ENCODE data around the gene MOGAT1. TPM values are rescaled to one million over a fixed set of nuclear protein-coding genes. Genes with fewer than 3 reads are reported as not detected.

The MOGAT1 gene
- total and polyA plus RNA-seq, 2 of the 8 experiments (the other 6 are each of a cell fraction or from before 2014, with no cell fraction given) = 0.11 to 0.67 TPM

GRCh38 chr2:222672068-222672401, 577 bp downstream of the MOGAT1 start:
- H3K9me3 ChIP-seq (ENCODE audit: insufficient read depth in 2 of 2, low read depth in 1 of 2, low read length in 1 of 2) = no peaks in the 10 kb centered on the region
- H3K36me3 ChIP-seq (ENCODE audit: control insufficient read depth in 2 of 4, insufficient read depth in 4 of 4, low read length in 3 of 4) = no peaks in the 10 kb centered on the region
- no peak overlapping the region for H2BK20ac ChIP-seq (ENCODE audit: low read length)
- DNase-seq (ENCODE audit: low read depth in 1 of 2, low spot score in 2 of 2) (no peak), FAIRE-seq (peak; percentile 66)
- H4K5ac ChIP-seq (ENCODE audit: insufficient read length, low read depth, low read length) = no peak overlapping the region
- no peak overlapping the region for H4K91ac ChIP-seq (replicated peaks; ENCODE audit: insufficient read length, low read length)
- H3K14ac ChIP-seq (ENCODE audit: insufficient read length) = no peak overlapping the region
- no peak overlapping the region for H2BK5ac ChIP-seq (ENCODE audit: low read depth, low read length)
- H3K18ac ChIP-seq (ENCODE audit: extremely low read depth, low read length) = no peak overlapping the region
- no peaks in the 10 kb centered on the region for H3K79me1 ChIP-seq (ENCODE audit: low read depth, low read length)
- H3K23me2 ChIP-seq (ENCODE audit: low read depth, low read length) = peaks cover 10% of the 10 kb centered on the region; the same call in 1 of the 2 replicates
- no peak overlapping the region for H3K23ac ChIP-seq (ENCODE audit: insufficient read length)
- no peak overlapping the region for H2AK5ac ChIP-seq (ENCODE audit: low read depth, low read length)
- H2BK120ac ChIP-seq (replicated peaks; ENCODE audit: low read depth, low read length) = no peak overlapping the region
- peak overlapping the region; percentile 48 to 63 (median 60) for H3K4me3 ChIP-seq (ENCODE audit: extremely low read depth in 1 of 4, insufficient read depth in 2 of 4, low read depth in 3 of 4, low read length in 4 of 4)
- H4K20me1 ChIP-seq (replicated peaks in 1 of 2; ENCODE audit: control insufficient read depth in 1 of 2, insufficient read depth in 2 of 2, low read length in 2 of 2) = no peaks in the 10 kb centered on the region
- peaks cover 0 to 23% (median 11%) of the 10 kb centered on the region in 4 experiments; a peak in 6 of 7 replicates for H3K27me3 ChIP-seq (replicated peaks in 1 of 4; ENCODE audit: control insufficient read depth in 3 of 4, extremely low read depth in 1 of 4, insufficient read depth in 3 of 4, low read length in 3 of 4)
- H3K9ac ChIP-seq (replicated peaks in 1 of 4; ENCODE audit: extremely low read depth in 1 of 4, low read depth in 3 of 4, low read length in 3 of 4) = peak overlapping the region in 3 of 4 experiments; percentile 3 to 36 (median 31); a peak in 3 of 7 replicates
- peak overlapping the region; percentile 70 for H2AFZ ChIP-seq (ENCODE audit: low read length)
- H2BK12ac ChIP-seq (ENCODE audit: low read depth, low read length) = 0 out of 2 replicates have a peak overlapping the region, but pooled peaks have one; percentile 7
- H3K4me1 ChIP-seq (replicated peaks in 1 of 4; ENCODE audit: control insufficient read depth in 3 of 4, insufficient read depth in 4 of 4, low read length in 3 of 4) = peaks cover 0 to 3% (median 0%) of the 10 kb centered on the region in 4 experiments; a peak in 2 of 7 replicates
- peak overlapping the region; percentile 82 to 94 for H3K4me2 ChIP-seq (ENCODE audit: insufficient read depth in 1 of 2, low read depth in 2 of 2, low read length in 2 of 2)
- H4K8ac ChIP-seq (ENCODE audit: extremely low read depth, insufficient read depth, low read length) = no peak overlapping the region
- H3K27ac ChIP-seq (ENCODE audit: low read depth, low read length) = no peak overlapping the region
- H3K56ac ChIP-seq (replicated peaks; ENCODE audit: insufficient read length, low read depth, low read length) = no peak overlapping the region
- 19% methylated on average over 10 of the region's 10 CpGs; no CpG with 5 or more reads in 1 of the 2 experiments for WGBS, 2 experiments (ENCODE audit: extremely low coverage in 1 of 2, insufficient coverage in 1 of 2, insufficient read length in 1 of 2, insufficient replicate concordance in 2 of 2, low coverage in 1 of 2, low lambda C conversion rate in 2 of 2, missing lambda C conversion rate in 1 of 2)
- POLR2A ChIA-PET (ENCODE audit: partially characterized antibody) = interaction anchor here (0.7 to 2.0 kb wide), 5 partner anchors 9 to 288 kb away, joined by 3 to 5 read pairs (median 4); partner anchors contain the start of gene FARSB
- CTCF ChIA-PET (ENCODE audit: partially characterized antibody) = interaction anchor here (1.0 to 2.6 kb wide), 6 partner anchors 9 to 36 kb away, joined by 3 to 10 read pairs (median 8); no protein-coding TSS in a partner anchor
- H3K4ac ChIP-seq (replicated peaks; ENCODE audit: insufficient read length, low read depth, low read length) = no peak overlapping the region
- H3K79me2 ChIP-seq (ENCODE audit: control insufficient read depth in 1 of 2, insufficient read depth in 2 of 2, low read length in 2 of 2) = no peaks in the 10 kb centered on the region
- no peak overlapping the region for H2BK15ac ChIP-seq (ENCODE audit: low read length)
- TF ChIP-seq ATF2 (IDR thresholded peaks at IDR 0.05; ENCODE audit: low read length) = no peak
- TF ChIP-seq GTF2F1 (IDR thresholded peaks at IDR 0.05; ENCODE audit: borderline replicate concordance, low read depth, low read length) = no peak
- TF ChIP-seq HDAC2 (IDR thresholded peaks at IDR 0.05; ENCODE audit: borderline replicate concordance in 1 of 2, low read depth in 2 of 2, low read length in 2 of 2) = no peak
- TF ChIP-seq YY1 (IDR thresholded peaks at IDR 0.05; ENCODE audit: low read depth, low read length) = no peak
- no peak for TF ChIP-seq EP300 (IDR thresholded peaks at IDR 0.05; ENCODE audit: borderline replicate concordance in 1 of 2, low read depth in 2 of 2, low read length in 2 of 2)
- no peak for TF ChIP-seq PHF8 (conservative IDR thresholded peaks at IDR 0.05; ENCODE audit: low read depth, low read length)
- no peak for TF ChIP-seq TCF12 (IDR thresholded peaks at IDR 0.05; ENCODE audit: low read depth, low read length)
- TF ChIP-seq RBBP5 (IDR thresholded peaks at IDR 0.05; ENCODE audit: borderline replicate concordance, low read depth, low read length) = no peak
- no peak for TF ChIP-seq KDM5A (IDR thresholded peaks at IDR 0.05; ENCODE audit: low read length)
- TF ChIP-seq SIX5 (IDR thresholded peaks at IDR 0.05; ENCODE audit: low read depth, low read length) = no peak
- no peak for TF ChIP-seq NRF1 (IDR thresholded peaks at IDR 0.05; ENCODE audit: low read depth, low read length)
- TF ChIP-seq TBP (IDR thresholded peaks at IDR 0.05; ENCODE audit: low read depth, low read length) = no peak
